NT2/D1 (cell line): Measurements from ENCODE around the gene ARAP2.

ENCODE experiments used
- SUZ12 ChIP-seq: IDR thresholded peaks from 2 replicates; pipeline ENCODE4 v1.6.1; 2011; ENCODE audit not compliant: insufficient read length, insufficient read depth; ENCODE audit errors: extremely low read depth
- YY1 ChIP-seq: IDR thresholded peaks from 2 replicates; pipeline ENCODE4 v1.6.1; 2011; ENCODE audit not compliant: insufficient read length, insufficient read depth
- ZNF274 ChIP-seq: IDR thresholded peaks from 2 replicates; pipeline ENCODE4 v1.6.1; 2011; ENCODE audit warnings: mild to moderate bottlenecking, low read depth, low read length

GRCh38 chr4:36065274-36065871 is 178.9 kb downstream of the ARAP2 start:
- TF ChIP-seq YY1, result no peak
- TF ChIP-seq SUZ12, result no peak
- no peak for TF ChIP-seq ZNF274
